ENCODE results near the gene MLF2.

- no peak for TF ChIP-seq CTCF (IDR thresholded peaks at IDR 0.05 in 4 of 5, conservative IDR thresholded peaks at IDR 0.05 in 1 of 5)
- no peak for TF ChIP-seq POLR2A (IDR thresholded peaks at IDR 0.05)
Measured at GRCh38 chr12:6778217-6778573, 25.3 kb upstream of the MLF2 start.

All from gastrocnemius medialis (tissue), 4 donors.